ENCODE measurements around the gene ASCC2.

ASCC2 gene

DNA sequence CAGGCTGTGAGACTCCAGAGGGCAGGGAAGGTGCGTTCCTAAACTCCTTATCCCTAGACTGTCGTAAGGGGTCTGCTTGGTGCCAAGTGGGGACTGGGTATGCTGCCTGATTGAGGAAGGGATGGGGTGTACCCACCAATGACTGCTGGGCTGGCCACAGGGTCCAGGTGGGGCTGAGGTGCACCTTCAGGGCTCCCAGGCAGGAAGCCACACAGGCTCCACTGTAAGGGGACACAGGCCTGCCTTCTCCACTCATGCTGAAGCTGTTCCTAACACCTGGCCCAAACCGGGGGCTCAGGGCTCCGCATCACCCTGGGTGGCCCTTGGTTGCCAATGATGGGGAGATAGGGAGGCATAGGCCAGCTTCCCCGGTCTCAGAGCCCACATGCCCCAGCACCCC is 97.9 kb downstream of the ASCC2 start:
- TF ChIP-seq, protein P1, sequence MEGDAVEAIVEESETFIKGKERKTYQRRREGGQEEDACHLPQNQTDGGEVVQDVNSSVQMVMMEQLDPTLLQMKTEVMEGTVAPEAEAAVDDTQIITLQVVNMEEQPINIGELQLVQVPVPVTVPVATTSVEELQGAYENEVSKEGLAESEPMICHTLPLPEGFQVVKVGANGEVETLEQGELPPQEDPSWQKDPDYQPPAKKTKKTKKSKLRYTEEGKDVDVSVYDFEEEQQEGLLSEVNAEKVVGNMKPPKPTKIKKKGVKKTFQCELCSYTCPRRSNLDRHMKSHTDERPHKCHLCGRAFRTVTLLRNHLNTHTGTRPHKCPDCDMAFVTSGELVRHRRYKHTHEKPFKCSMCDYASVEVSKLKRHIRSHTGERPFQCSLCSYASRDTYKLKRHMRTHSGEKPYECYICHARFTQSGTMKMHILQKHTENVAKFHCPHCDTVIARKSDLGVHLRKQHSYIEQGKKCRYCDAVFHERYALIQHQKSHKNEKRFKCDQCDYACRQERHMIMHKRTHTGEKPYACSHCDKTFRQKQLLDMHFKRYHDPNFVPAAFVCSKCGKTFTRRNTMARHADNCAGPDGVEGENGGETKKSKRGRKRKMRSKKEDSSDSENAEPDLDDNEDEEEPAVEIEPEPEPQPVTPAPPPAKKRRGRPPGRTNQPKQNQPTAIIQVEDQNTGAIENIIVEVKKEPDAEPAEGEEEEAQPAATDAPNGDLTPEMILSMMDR (IDR thresholded peaks at IDR 0.05; ENCODE audit: extremely low read depth, missing control alignments) = no peak
- DNase-seq (ENCODE audit: low spot score) = no peak

DNA sequence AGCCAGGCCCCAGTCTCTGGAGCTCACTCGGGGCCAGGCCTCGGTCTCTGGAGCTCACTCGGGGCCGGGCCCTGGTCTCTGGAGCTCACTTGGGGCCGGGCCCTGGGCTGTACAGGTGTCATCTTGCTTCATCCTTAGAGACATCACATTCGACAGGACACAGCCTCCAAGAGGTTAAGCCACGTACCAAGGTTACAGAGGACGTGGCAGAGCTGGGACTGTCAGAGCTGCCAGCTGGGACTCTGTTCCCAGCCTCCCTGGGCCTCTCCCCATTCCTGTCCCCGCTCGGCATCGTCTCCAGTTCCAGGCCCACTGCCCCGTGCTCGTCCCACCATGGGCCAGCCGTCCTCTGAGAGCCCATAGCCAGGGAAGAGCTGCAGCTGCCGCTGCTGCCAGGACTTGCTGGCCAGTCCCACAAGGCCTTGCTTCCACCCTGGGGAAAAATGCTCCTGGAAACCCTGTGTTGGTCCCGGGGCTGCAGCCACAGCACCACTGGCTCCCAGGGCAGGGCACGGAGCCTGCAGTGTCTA is 98.7 kb downstream of the ASCC2 start:
- DNase-seq (ENCODE audit: low spot score) = no peak
- TF ChIP-seq, protein P1 (IDR thresholded peaks at IDR 0.05; ENCODE audit: extremely low read depth, missing control alignments) = no peak
